Heart right ventricle (tissue), 16 donors: ENCODE results near the gene TSPYL2. TPM values are rescaled to one million over a fixed set of nuclear protein-coding genes. Genes with fewer than 3 reads are reported as not detected.

Source experiments
- ATAC-seq, 8 donors: fragments of 200-7000 bp; cut with Tn5 transposase; one replicate each; pipeline ENCODE4 v1.9.1; 2020; ENCODE audit warnings: mild to moderate bottlenecking in 8 of 8, moderate library complexity in 8 of 8, moderate number of reproducible peaks in 1 of 8
- DNase-seq, 2 donors: peaks; one replicate each; pipeline ENCODE4 v3.0.0-alpha.2; 2020
- H3K27ac ChIP-seq, 10 donors: fragments of 200-600 bp; sonication (generic) in 2 of 10; one replicate each; pipeline versions ENCODE4 v1.5.0 to v1.8.0; 2020 to 2022; ENCODE audit warnings: mild to moderate bottlenecking in 3 of 10
- H3K27me3 ChIP-seq, 7 donors: fragments of 200-600 bp; one replicate each; pipeline ENCODE4 v1.8.0; 2021 to 2022; ENCODE audit warnings: mild to moderate bottlenecking in 2 of 7
- H3K36me3 ChIP-seq, 9 donors: fragments of 200-600 bp; sonication (generic) in 1 of 9; one replicate each; pipeline versions ENCODE4 v1.5.0 to v1.8.0; 2020 to 2022; ENCODE audit warnings: mild to moderate bottlenecking in 2 of 9
- H3K4me1 ChIP-seq, 9 donors: fragments of 200-600 bp; sonication (generic) in 1 of 9; one replicate each; pipeline versions ENCODE4 v1.5.0 to v1.8.0; 2020 to 2022; ENCODE audit warnings: mild to moderate bottlenecking in 4 of 9
- H3K4me3 ChIP-seq, 10 donors: fragments of 200-600 bp; sonication (generic) in 2 of 10; one replicate each; pipeline versions ENCODE4 v1.5.0 to v1.8.0; 2020 to 2022; ENCODE audit warnings: mild to moderate bottlenecking in 7 of 10, moderate library complexity in 2 of 10
- H3K9me3 ChIP-seq, 11 donors: fragments of 200-600 bp in 10 of 11; sonication (generic) in 2 of 11; one replicate each; pipeline versions ENCODE4 v1.5.0 to v1.8.0; 2013 to 2022; ENCODE audit warnings: mild to moderate bottlenecking in 2 of 11, control low read depth in 1 of 11, moderate library complexity in 1 of 11
- WGBS, 2 donors: extraction: QIAGEN DNeasy Blood & Tissue Kit; methylation state at CpG; one replicate each; pipeline ENCODE4 v1.1.7; 2013; ENCODE audit warnings: inconsistent platforms in 1 of 2; 5-methylcytosine and 5-hydroxymethylcytosine counted together
- intact Hi-C, 10 donors: fragments of 100-400 bp; cut with DNase I; formaldehyde crosslinking; loops; one replicate each; pipeline versions ENCODE4 v1.11.1 to v1.14.2; 2022
- polyA plus RNA-seq, 2 donors: library from polyadenylated mRNA; stranded (reverse); fragments of 200-250 nt; gene quantifications; one replicate each; pipeline ENCODE4 v1.2.3, GENCODE V29; 2013
- total RNA-seq, 10 donors: library from RNA; stranded (reverse); fragmentation: NEBNext Ultra II Directional in 3 of 10; extraction: Animal tissue kit (Norgen Biotek cat#: 25700) in 3 of 10; gene quantifications; one replicate each; pipeline versions ENCODE4 v1.2.1 to v1.2.4, GENCODE V29; 2021 to 2023
- TF ChIP-seq, protein P1 (sequence below), 9 donors: fragments of 200-600 bp; sonication (generic) in 2 of 9; IDR thresholded peaks; one replicate each; pipeline versions ENCODE4 v1.5.0 to v1.8.0; 2021 to 2022; ENCODE audit warnings: antibody characterized with exemption in 9 of 9, mild to moderate bottlenecking in 5 of 9, moderate library complexity in 1 of 9
- donor health status: Arrhythmogenic right ventricular cardiomyopathy.
- donor health status: ischemic (EF 13 %, LVEDD 7.1; RV severe dilation, severe dysfunction).
- donor health status: healthy with polysubstance abuse.
- donor health status: DM: no; HTN: yes; CAD: no.
- donor health status: DM: no; HTN: no; CAD: no.
- donor health status: ischemic (EF 25% LVEDD 6.9; RV normal size, moderate dysfunction).
- donor health status: ischemic (EF 25% LVEDD 5.7; RV mildly dilated, moderate dysfunction).
- donor health status: healthy.
- donor health status: DM: yes; HTN: yes; CAD: no.
- donor health status: Ischemic cardiomyopathy.
- donor health status: ischemic (EF 35%, LVEDD 5.7; RV mildly dilated, moderate dysfunction).
- donor health status: nonischemic (EF 11% LVEDD 7.7; RV severe dilation, severe dysfunction).
- donor health status: DM: yes; HTN: yes; CAD: no.
- donor health status: PGD.
- donor health status: ischemic (EF 29% LVEDD 5.4; RV normal size, mild dysfunction).
- donor health status: nonischemic (EF 23%, LVEDD 6.1; RV moderate dilation, normal function).

Gene TSPYL2
- total and polyA plus RNA-seq, 12 donors: 17.2 to 136 (median 26.4) TPM

DNA sequence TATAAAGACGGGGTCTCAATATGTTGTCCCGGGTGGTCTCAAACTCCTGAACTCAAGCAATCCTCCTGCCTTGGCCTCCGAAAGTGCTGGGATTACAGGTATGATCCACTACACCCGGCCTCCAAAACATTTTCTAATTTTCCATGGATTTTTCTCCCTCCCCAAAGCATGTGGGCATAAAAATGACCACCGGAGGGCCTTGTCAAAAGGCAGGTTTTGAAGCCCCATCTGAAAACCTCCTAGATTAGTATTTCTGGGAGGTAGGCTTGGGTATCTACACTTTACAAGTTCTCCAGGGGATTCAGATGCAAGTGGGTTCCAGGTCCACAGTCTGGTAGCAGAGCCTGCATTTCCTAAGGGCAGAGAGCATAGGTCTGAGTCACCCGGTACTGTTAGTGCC is 34.9 kb upstream of the TSPYL2 start:
- intact Hi-C loops: no loop called here
- DNase-seq (no peak), ATAC-seq (no peak)
- Histone ChIP-seq H3K27ac (no peak overlapping the region), H3K9me3 (no peaks in the 10 kb centered on the region), H3K4me3 (no peak overlapping the region), H3K36me3 (no peaks in the 10 kb centered on the region), H3K4me1 (no peaks in the 10 kb centered on the region), H3K27me3 (peaks cover 0 to 82% (median 0%) of the 10 kb centered on the region in 7 donors)
- TF ChIP-seq, protein P1, sequence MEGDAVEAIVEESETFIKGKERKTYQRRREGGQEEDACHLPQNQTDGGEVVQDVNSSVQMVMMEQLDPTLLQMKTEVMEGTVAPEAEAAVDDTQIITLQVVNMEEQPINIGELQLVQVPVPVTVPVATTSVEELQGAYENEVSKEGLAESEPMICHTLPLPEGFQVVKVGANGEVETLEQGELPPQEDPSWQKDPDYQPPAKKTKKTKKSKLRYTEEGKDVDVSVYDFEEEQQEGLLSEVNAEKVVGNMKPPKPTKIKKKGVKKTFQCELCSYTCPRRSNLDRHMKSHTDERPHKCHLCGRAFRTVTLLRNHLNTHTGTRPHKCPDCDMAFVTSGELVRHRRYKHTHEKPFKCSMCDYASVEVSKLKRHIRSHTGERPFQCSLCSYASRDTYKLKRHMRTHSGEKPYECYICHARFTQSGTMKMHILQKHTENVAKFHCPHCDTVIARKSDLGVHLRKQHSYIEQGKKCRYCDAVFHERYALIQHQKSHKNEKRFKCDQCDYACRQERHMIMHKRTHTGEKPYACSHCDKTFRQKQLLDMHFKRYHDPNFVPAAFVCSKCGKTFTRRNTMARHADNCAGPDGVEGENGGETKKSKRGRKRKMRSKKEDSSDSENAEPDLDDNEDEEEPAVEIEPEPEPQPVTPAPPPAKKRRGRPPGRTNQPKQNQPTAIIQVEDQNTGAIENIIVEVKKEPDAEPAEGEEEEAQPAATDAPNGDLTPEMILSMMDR (IDR thresholded peaks at IDR 0.05): no peak
- 95 to 96% methylated on average over 6 of the region's 6 CpGs for WGBS, 2 donors

- TF ChIP-seq, protein P1 (IDR thresholded peaks at IDR 0.05): no peak
- peaks cover 0 to 70% (median 0%) of the 10 kb centered on the region in 7 donors for H3K27me3 ChIP-seq
- intact Hi-C loops: no loop called here
- H3K4me1 ChIP-seq: no peaks in the 10 kb centered on the region
- H3K27ac ChIP-seq: peak within 1 kb of the TSS in 3 of 10 donors; percentile 14 to 37 (median 22)
- ATAC-seq (peak; percentile 83 to 95 (median 93)), DNase-seq (peak; percentile 36 to 41)
- H3K4me3 ChIP-seq: peak within 1 kb of the TSS in 9 of 10 donors; percentile 30 to 55 (median 52)
- H3K9me3 ChIP-seq: no peaks in the 10 kb centered on the region
- H3K36me3 ChIP-seq: no peaks in the 10 kb centered on the region
- WGBS, 2 donors: 0 to 1% methylated on average over 16 to 29 of the region's 38 CpGs
Observed at GRCh38 chrX:53048169-53049126, 33.7 kb upstream of the TSPYL2 start, which contains the start of gene GPR173. GPR173 (plus strand) TSS chrX:53048789; CDS start chrX:53076622, 27,833 bp downstream.

DNA sequence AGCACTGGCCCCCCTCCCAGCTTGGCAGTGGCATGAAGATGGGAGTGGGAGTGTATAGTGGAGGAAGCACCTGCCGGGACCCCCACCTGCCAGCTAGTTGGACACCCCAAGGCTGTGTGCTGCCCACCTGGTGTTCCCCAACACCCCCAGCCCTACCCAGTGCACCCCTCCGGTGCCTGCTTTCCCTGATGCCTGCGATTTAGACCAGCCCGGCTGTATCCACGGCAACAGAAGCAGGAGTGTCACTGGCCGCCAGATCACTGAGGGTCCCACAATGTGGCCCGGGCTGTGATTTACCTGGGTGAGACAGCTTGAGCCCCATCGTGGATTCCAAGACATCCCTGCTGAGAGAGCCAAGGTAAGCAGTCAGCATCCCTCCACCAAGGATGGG is 33.0 kb upstream of the TSPYL2 start:
- peaks cover 0 to 64% (median 0%) of the 10 kb centered on the region in 7 donors for H3K27me3 ChIP-seq

GRCh38 chrX:53050841-53051240 is 31.3 kb upstream of the TSPYL2 start:
- DNase-seq (no peak), ATAC-seq (no peak)
- Histone ChIP-seq H3K27me3 (peaks cover 0 to 51% (median 0%) of the 10 kb centered on the region in 7 donors), H3K36me3 (no peaks in the 10 kb centered on the region), H3K27ac (no peak overlapping the region), H3K4me3 (no peak overlapping the region), H3K4me1 (no peaks in the 10 kb centered on the region), H3K9me3 (no peaks in the 10 kb centered on the region)
- TF ChIP-seq, protein P1 (IDR thresholded peaks at IDR 0.05): no peak
- intact Hi-C loops: no loop called here
- 85 to 87% methylated on average over 6 of the region's 6 CpGs for WGBS, 2 donors

More for the DNA sequence above, 33.0 kb upstream of the TSPYL2 start:
- WGBS, 2 donors: 4 to 19% methylated on average over 5 to 8 of the region's 8 CpGs
- H3K4me3 ChIP-seq: peak overlapping the region in 9 of 10 donors; percentile 12 to 55 (median 52)
- intact Hi-C loops: no loop called here
- no peak for DNase-seq
- H3K36me3 ChIP-seq: no peaks in the 10 kb centered on the region
- ATAC-seq: peak in 1 of 8 donors; percentile 15
- H3K9me3 ChIP-seq: no peaks in the 10 kb centered on the region
- no peaks in the 10 kb centered on the region for H3K4me1 ChIP-seq
- H3K27ac ChIP-seq: no peak overlapping the region
- TF ChIP-seq, protein P1 (IDR thresholded peaks at IDR 0.05): no peak
